Measurements from ENCODE around the gene MAN1A1. TPM values are rescaled to one million over a fixed set of nuclear protein-coding genes. Genes with fewer than 3 reads are reported as not detected.

Gene MAN1A1
- total and polyA plus RNA-seq, 10 donors = 6.0 to 148 (median 93.5) TPM

DNA sequence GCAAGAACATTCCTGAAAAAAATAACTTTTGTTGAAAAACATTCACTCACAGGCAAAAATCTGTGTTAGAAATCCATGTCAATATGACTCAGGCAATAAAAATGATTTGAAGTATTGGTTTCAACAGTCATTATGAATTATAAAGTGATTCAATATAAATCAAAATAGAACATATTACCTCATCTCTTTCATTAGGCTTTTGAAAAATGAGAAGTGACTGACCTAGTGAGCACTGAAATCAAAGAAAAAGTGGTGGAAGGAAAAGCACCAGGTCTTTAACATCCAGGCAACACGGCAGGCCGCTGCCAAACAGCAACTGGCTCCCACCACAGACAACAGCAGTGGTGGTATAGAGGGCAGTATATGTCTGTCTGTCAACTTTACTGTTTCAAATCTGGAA, 68.9 kb downstream of the MAN1A1 start:
- no peak for DNase-seq
- Histone ChIP-seq H3K9me3 (no peaks in the 10 kb centered on the region), H3K4me1 (no peaks in the 10 kb centered on the region), H3K36me3 (peaks cover 0 to 19% (median 0%) of the 10 kb centered on the region in 6 donors), H3K4me3 (no peak overlapping the region), H3K27me3 (replicated peaks in 1 of 7) (no peaks in the 10 kb centered on the region), H3K27ac (no peak overlapping the region)
- intact Hi-C loops (cut with DNase I; ENCODE audit: low total_unique reads) = no loop called here
- TF ChIP-seq CTCF (IDR thresholded peaks at IDR 0.05 in 8 of 11, conservative IDR thresholded peaks at IDR 0.05 in 3 of 11) = no peak
- no peak for TF ChIP-seq POLR2A (IDR thresholded peaks at IDR 0.05)
- no peak for TF ChIP-seq POLR2AphosphoS5 (IDR thresholded peaks at IDR 0.05)
- 86 to 95% (median 93%) methylated on average over 2 of the region's 2 CpGs for WGBS, 5 donors

- H3K4me1 ChIP-seq = no peaks in the 10 kb centered on the region
- no peak for DNase-seq
- no peak overlapping the region for H3K4me3 ChIP-seq
- H3K36me3 ChIP-seq = peaks cover 0 to 22% (median 0%) of the 10 kb centered on the region in 6 donors
- no peak for TF ChIP-seq CTCF (IDR thresholded peaks at IDR 0.05 in 8 of 11, conservative IDR thresholded peaks at IDR 0.05 in 3 of 11)
- no peak for TF ChIP-seq POLR2A (IDR thresholded peaks at IDR 0.05)
- TF ChIP-seq POLR2AphosphoS5 (IDR thresholded peaks at IDR 0.05) = no peak
- H3K27me3 ChIP-seq (replicated peaks in 1 of 7) = no peaks in the 10 kb centered on the region
- no peaks in the 10 kb centered on the region for H3K9me3 ChIP-seq
- H3K27ac ChIP-seq = no peak overlapping the region
- WGBS, 5 donors = 91 to 100% (median 97%) methylated on average over 1 of the region's 1 CpG
- intact Hi-C loops (cut with DNase I; ENCODE audit: low total_unique reads) = no loop called here
Observed at GRCh38 chr6:119280080-119280479, 69.5 kb downstream of the MAN1A1 start.

DNA sequence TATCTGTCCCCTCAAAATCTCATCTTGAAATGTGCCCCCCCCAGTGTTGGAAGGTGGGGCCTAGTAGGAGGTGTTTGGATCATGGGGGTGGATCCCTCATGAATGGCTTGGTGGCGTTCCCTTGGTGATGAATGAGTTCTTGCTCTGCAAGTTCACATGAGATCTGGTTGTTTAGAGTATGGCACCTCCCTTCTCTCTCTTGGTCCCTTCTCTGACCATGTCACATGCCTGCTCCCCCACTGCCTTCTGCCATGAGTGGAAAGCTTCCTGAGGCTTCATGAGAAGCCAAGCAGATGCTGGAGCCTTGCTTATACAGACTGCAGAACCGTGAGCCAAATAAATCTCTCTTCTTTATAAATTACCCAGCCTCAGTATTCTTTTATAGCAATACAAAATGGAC, 70.9 kb downstream of the MAN1A1 start:
- DNase-seq = no peak
- H3K27me3 ChIP-seq (replicated peaks in 1 of 7) = no peaks in the 10 kb centered on the region
- H3K4me1 ChIP-seq = no peaks in the 10 kb centered on the region
- H3K9me3 ChIP-seq = no peaks in the 10 kb centered on the region
- intact Hi-C loops (cut with DNase I; ENCODE audit: low total_unique reads) = no loop called here
- WGBS, 5 donors = 90 to 98% (median 93%) methylated on average over 2 of the region's 2 CpGs
- no peak overlapping the region for H3K4me3 ChIP-seq
- no peak overlapping the region for H3K27ac ChIP-seq
- no peak for TF ChIP-seq CTCF (IDR thresholded peaks at IDR 0.05 in 8 of 11, conservative IDR thresholded peaks at IDR 0.05 in 3 of 11)
- TF ChIP-seq POLR2AphosphoS5 (IDR thresholded peaks at IDR 0.05) = no peak
- no peak for TF ChIP-seq POLR2A (IDR thresholded peaks at IDR 0.05)
- peaks cover 0 to 16% (median 0%) of the 10 kb centered on the region in 6 donors for H3K36me3 ChIP-seq

DNA sequence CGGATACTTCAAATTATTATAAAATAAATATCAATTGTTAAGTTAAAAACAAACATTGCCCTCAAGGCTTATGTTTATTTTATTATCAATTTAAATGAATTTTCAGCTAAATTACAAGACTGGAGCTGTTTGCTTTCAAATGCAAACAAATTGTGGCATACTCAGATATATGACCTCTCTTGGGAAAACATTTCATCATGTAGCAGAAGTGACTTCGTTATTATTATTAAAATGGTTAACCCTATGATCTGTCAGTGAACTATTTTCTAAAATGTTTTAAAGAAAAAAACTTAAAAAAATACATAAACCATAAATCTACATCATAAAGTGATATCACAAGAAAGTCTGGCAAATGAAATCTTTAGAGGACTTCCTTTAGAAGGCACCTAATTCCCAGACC, 72.5 kb downstream of the MAN1A1 start:
- TF ChIP-seq CTCF (IDR thresholded peaks at IDR 0.05 in 8 of 11, conservative IDR thresholded peaks at IDR 0.05 in 3 of 11) (no peak), POLR2AphosphoS5 (IDR thresholded peaks at IDR 0.05) (no peak), POLR2A (IDR thresholded peaks at IDR 0.05) (no peak)
- 90 to 96% (median 92%) methylated on average over 2 of the region's 2 CpGs for WGBS, 5 donors

More for the DNA sequence above, 72.5 kb downstream of the MAN1A1 start:
- Histone ChIP-seq H3K4me3 (no peak overlapping the region), H3K4me1 (no peaks in the 10 kb centered on the region), H3K27ac (no peak overlapping the region), H3K27me3 (replicated peaks in 1 of 7) (no peaks in the 10 kb centered on the region), H3K36me3 (peaks cover 0 to 13% (median 0%) of the 10 kb centered on the region in 6 donors), H3K9me3 (peaks cover 0 to 3% (median 0%) of the 10 kb centered on the region in 8 donors)
- no peak for DNase-seq
- intact Hi-C loops (cut with DNase I; ENCODE audit: low total_unique reads) = no loop called here

Measured in spleen (tissue), 11 donors.